IMR-90 (cell line): Measurements from ENCODE around the gene SMIM31. TPM values are rescaled to one million over a fixed set of nuclear protein-coding genes. Genes with fewer than 3 reads are reported as not detected.
A peak's percentile ranks its signal among the peaks of the same experiment; 100 is the strongest.

Source experiments
- ATAC-seq: fragments of 200-7000 bp; cut with Tn5 transposase; 2 replicates; pipeline ENCODE4 v1.9.1; 2020; ENCODE audit warnings: low read depth, mild to moderate bottlenecking, moderate library complexity
- BruUV-seq: library from RNA; stranded (reverse); fragments of 400-500 nt; replicated peaks from 2 replicates; lab custom pipeline; 2021; lab: Mats Ljungman, UMichigan
- CTCF ChIA-PET: fragments of 300-600 bp; formaldehyde crosslinking; extraction: SDS; loops from one replicate; lab custom pipeline; 2021; ENCODE audit warnings: antibody characterized with exemption; lab: Yijun Ruan, JAX
- POLR2A ChIA-PET: fragments of 300-600 bp; sonication (Branson Sonifier 250); formaldehyde crosslinking; loops from one replicate; lab custom pipeline; 2022; ENCODE audit warnings: antibody characterized with exemption; ENCODE audit not compliant: unreplicated experiment; lab: Charles Lee
- DNase-seq: peaks from one replicate; pipeline ENCODE4 v3.0.0; 2013
- H2AFZ ChIP-seq: replicated peaks from 2 replicates; pipeline ENCODE3; 2013; ENCODE audit warnings: low read length, mild to moderate bottlenecking; ENCODE audit not compliant: poor library complexity
- H2AK5ac ChIP-seq: 2 replicates; pipeline ENCODE4 v1.6.1; 2013; ENCODE audit warnings: low read depth, low read length, inconsistent platforms
- H2AK9ac ChIP-seq: replicated peaks from 2 replicates; pipeline ENCODE3; 2013; ENCODE audit warnings: mild to moderate bottlenecking, low read depth, low read length, moderate library complexity; ENCODE audit not compliant: poor library complexity
- H2BK120ac ChIP-seq: 2 replicates; pipeline ENCODE4 v1.6.1; 2013; ENCODE audit warnings: low read depth, low read length, inconsistent platforms
- H2BK15ac ChIP-seq: 3 replicates; pipeline ENCODE4 v1.6.1; 2013; ENCODE audit warnings: low read depth, low read length, inconsistent platforms
- H2BK20ac ChIP-seq: 2 replicates; pipeline ENCODE4 v1.6.1; 2013; ENCODE audit warnings: low read depth, mild to moderate bottlenecking, inconsistent platforms, low read length, moderate library complexity
- H2BK5ac ChIP-seq: 2 replicates; pipeline ENCODE4 v1.6.1; 2013; ENCODE audit warnings: mild to moderate bottlenecking, low read depth, low read length, inconsistent platforms; ENCODE audit not compliant: poor library complexity, severe bottlenecking
- H3K14ac ChIP-seq: replicated peaks from 2 replicates; pipeline ENCODE4 v1.6.1; 2013; ENCODE audit warnings: low read depth, low read length, inconsistent platforms
- H3K18ac ChIP-seq: 2 replicates; pipeline ENCODE4 v1.6.1; 2013; ENCODE audit warnings: low read depth, low read length, control low read depth
- H3K23ac ChIP-seq: 2 replicates; pipeline ENCODE4 v1.6.1; 2013; ENCODE audit warnings: low read depth, low read length, inconsistent platforms
- H3K27ac ChIP-seq: 2 replicates; pipeline ENCODE4 v1.5.1; 2013; ENCODE audit warnings: mild to moderate bottlenecking, control low read depth, low read length; ENCODE audit not compliant: insufficient read depth
- H3K27me3 ChIP-seq: 2 replicates; pipeline ENCODE4 v1.6.1; 2013; ENCODE audit warnings: low read length; ENCODE audit not compliant: control insufficient read depth, insufficient read depth
- H3K36me3 ChIP-seq: 2 replicates; pipeline ENCODE4 v1.6.1; 2013; ENCODE audit warnings: low read length, mixed read lengths; ENCODE audit not compliant: control insufficient read depth, insufficient read depth
- H3K4ac ChIP-seq: 2 replicates; pipeline ENCODE4 v1.6.1; 2013; ENCODE audit warnings: low read depth, low read length, inconsistent platforms
- H3K4me1 ChIP-seq: 2 replicates; pipeline ENCODE4 v1.6.1; 2013; ENCODE audit warnings: low read length, mixed read lengths; ENCODE audit not compliant: control insufficient read depth, insufficient read depth
- H3K4me2 ChIP-seq: 2 replicates; pipeline ENCODE4 v1.6.1; 2013; ENCODE audit warnings: low read depth, mild to moderate bottlenecking, control low read depth, low read length, moderate library complexity
- H3K4me3 ChIP-seq: 2 replicates; pipeline ENCODE4 v1.5.1; 2013; ENCODE audit warnings: low read depth, mild to moderate bottlenecking, control low read depth, low read length, moderate library complexity; ENCODE audit not compliant: insufficient read depth
- H3K56ac ChIP-seq: 2 replicates; pipeline ENCODE4 v1.6.1; 2013; ENCODE audit warnings: low read length, inconsistent platforms; ENCODE audit not compliant: insufficient read depth; ENCODE audit errors: extremely low read depth
- H3K79me1 ChIP-seq, 2 experiments: 2 replicates each; pipeline ENCODE4 v1.6.1; 2013; ENCODE audit warnings: low read length in 2 of 2, inconsistent platforms in 1 of 2, low read depth in 1 of 2
- H3K9ac ChIP-seq: 2 replicates; pipeline ENCODE4 v1.6.1; 2013; ENCODE audit warnings: low read depth, low read length, control low read depth
- H3K9me1 ChIP-seq: 2 replicates; pipeline ENCODE4 v1.6.1; 2013; ENCODE audit warnings: low read length, inconsistent platforms; ENCODE audit not compliant: insufficient read depth
- H3K9me3 ChIP-seq: 2 replicates; pipeline ENCODE4 v1.6.1; 2013; ENCODE audit warnings: low read length; ENCODE audit not compliant: control insufficient read depth, insufficient read depth
- H4K20me1 ChIP-seq: 2 replicates; pipeline ENCODE4 v1.6.1; 2013; ENCODE audit warnings: low read length, inconsistent platforms; ENCODE audit not compliant: insufficient read depth
- H4K5ac ChIP-seq: 2 replicates; pipeline ENCODE4 v1.6.1; 2013; ENCODE audit warnings: mild to moderate bottlenecking, low read depth, low read length, control low read depth
- H4K8ac ChIP-seq, 2 experiments: 2 replicates each; pipeline ENCODE4 v1.6.1; 2013; ENCODE audit warnings: low read depth in 2 of 2, low read length in 2 of 2, control low read depth in 1 of 2, inconsistent platforms in 1 of 2
- H4K91ac ChIP-seq: 2 replicates; pipeline ENCODE4 v1.6.1; 2013; ENCODE audit warnings: low read depth, low read length, inconsistent platforms; ENCODE audit not compliant: insufficient read depth
- BHLHE40 ChIP-seq: fragments of 150-350 bp; IDR thresholded peaks from 2 replicates; pipeline ENCODE4 v1.6.1; 2016; ENCODE audit warnings: mild to moderate bottlenecking, low read depth, low read length
- CEBPB ChIP-seq: IDR thresholded peaks from 2 replicates; pipeline ENCODE4 v1.6.1; 2012; ENCODE audit warnings: low read depth, low read length, improper control_type of control experiment
- MAZ ChIP-seq: IDR thresholded peaks from 2 replicates; pipeline ENCODE4 v1.6.1; 2012; ENCODE audit warnings: low read depth, mild to moderate bottlenecking, low read length, improper control_type of control experiment, moderate library complexity, borderline replicate concordance
- RAD21 ChIP-seq: IDR thresholded peaks from 2 replicates; pipeline ENCODE4 v1.6.1; 2012; ENCODE audit warnings: low read length, improper control_type of control experiment
- RCOR1 ChIP-seq: IDR thresholded peaks from 2 replicates; pipeline ENCODE4 v1.6.1; 2012; ENCODE audit warnings: mild to moderate bottlenecking, low read length, improper control_type of control experiment; ENCODE audit not compliant: insufficient replicate concordance
- RFX5 ChIP-seq: IDR thresholded peaks from 2 replicates; pipeline ENCODE4 v1.8.0; 2012; ENCODE audit warnings: low read depth, mild to moderate bottlenecking, low read length, moderate library complexity
- WGBS, 2 experiments: methylation state at CpG; one replicate each; pipeline versions ENCODE4 v1.1.5 to v1.1.7; 2013; ENCODE audit warnings: missing lambda C conversion rate in 2 of 2; ENCODE audit not compliant: insufficient read length in 1 of 2; ENCODE audit errors: extremely low coverage in 2 of 2; 5-methylcytosine and 5-hydroxymethylcytosine counted together
- dilution Hi-C: fragments of 300-500 bp; cut with HindIII; formaldehyde crosslinking; loops from one replicate; pipeline ENCODE4 v1.14.3; 2018; ENCODE audit warnings: low sequenced_read_pairs; ENCODE audit not compliant: unreplicated experiment
- in situ Hi-C: fragments of 300-500 bp; cut with MboI; formaldehyde crosslinking; loops from 3 replicates; pipeline ENCODE4 v1.14.3; 2019; ENCODE audit warnings: low sequenced_read_pairs, inconsistent platforms, mixed read lengths
- intact Hi-C: fragments of 100-400 bp; cut with micrococcal nuclease; formaldehyde crosslinking; loops from 2 replicates; pipeline ENCODE4 v1.10.0; 2022
- polyA plus RNA-seq, 3 experiments: library from polyadenylated mRNA; depleted of rRNA; stranded (reverse); fragments of >200 nt; gene quantifications; 2 replicates each; pipeline ENCODE4 v1.2.3, GENCODE V29; 2012; ENCODE audit warnings: low replicate concordance in 1 of 3
- total RNA-seq: library from RNA; depleted of rRNA; stranded (reverse); fragments of >200 nt; gene quantifications from 2 replicates; pipeline ENCODE4 v1.2.3, GENCODE V29; 2012

The SMIM31 gene
- total and polyA plus RNA-seq, 2 of the 4 experiments (the other 2 are of a cell fraction), result not detected

DNA sequence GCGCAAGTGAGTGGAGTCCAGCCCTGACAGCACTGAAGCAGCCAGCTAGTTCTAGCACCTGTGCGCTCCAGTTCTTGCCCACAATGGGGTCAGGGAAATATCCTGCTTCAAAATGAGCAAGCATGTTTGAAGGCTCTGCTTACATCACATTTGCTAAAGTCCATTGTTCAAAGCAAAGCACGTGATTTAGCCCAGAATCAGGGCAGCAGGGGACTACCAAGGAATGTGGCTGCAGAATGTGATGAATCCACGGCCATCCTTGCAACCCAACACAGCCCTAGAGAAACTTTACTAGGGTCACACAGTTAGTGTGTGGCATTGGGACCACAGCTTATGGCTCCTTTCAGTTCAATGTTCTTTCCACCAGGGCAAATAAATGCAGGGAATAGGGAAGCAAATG lies 47.3 kb upstream of the SMIM31 start:
- no peak overlapping the region for H3K14ac ChIP-seq
- H2AFZ ChIP-seq, result no peak overlapping the region
- no peak overlapping the region for H4K5ac ChIP-seq
- H3K27me3 ChIP-seq, result no peaks in the 10 kb centered on the region
- peaks cover 2% of the 10 kb centered on the region; the same call in 1 of the 2 replicates for H3K9me3 ChIP-seq
- no peaks in the 10 kb centered on the region for H3K4me1 ChIP-seq
- ATAC-seq (no peak), DNase-seq (no peak)
- H2BK15ac ChIP-seq, result no peak overlapping the region
- H3K23ac ChIP-seq, result no peak overlapping the region
- H2BK20ac ChIP-seq, result no peak overlapping the region
- no peaks in the 10 kb centered on the region for H3K9me1 ChIP-seq
- ChIA-PET POLR2A (no interaction called here), CTCF (no interaction called here)
- no peaks in the 10 kb centered on the region for H3K79me1 ChIP-seq
- in situ Hi-C loops, result no loop called here
- no peak overlapping the region for H2AK5ac ChIP-seq
- no peaks in the 10 kb centered on the region for H4K20me1 ChIP-seq
- H2BK5ac ChIP-seq, result no peak overlapping the region
- H2AK9ac ChIP-seq, result peak overlapping the region; percentile 9
- no peak overlapping the region for H3K4ac ChIP-seq
- H3K27ac ChIP-seq, result no peak overlapping the region
- no peak overlapping the region for H3K18ac ChIP-seq
- H3K36me3 ChIP-seq, result no peaks in the 10 kb centered on the region
- H4K91ac ChIP-seq, result no peak overlapping the region
- H3K9ac ChIP-seq, result no peak overlapping the region
- intact Hi-C loops, result no loop called here
- H4K8ac ChIP-seq, result no peak overlapping the region
- no TSS peak for BruUV-seq
- dilution Hi-C loops, result no loop called here
- H3K56ac ChIP-seq, result no peak overlapping the region
- no CpG with 5 or more reads among the region's 4 CpGs for WGBS, 2 experiments
- TF ChIP-seq RAD21 (no peak), RCOR1 (no peak), CEBPB (no peak), RFX5 (no peak), BHLHE40 (no peak), MAZ (no peak)
- H3K4me3 ChIP-seq, result no peak overlapping the region
- H2BK120ac ChIP-seq, result no peak overlapping the region
- no peak overlapping the region for H3K4me2 ChIP-seq
